OCI-LY7 (cell line): Measurements from ENCODE around the gene FAM171A2. TPM values are rescaled to one million over a fixed set of nuclear protein-coding genes. Genes with fewer than 3 reads are reported as not detected.

ENCODE experiments used
- BruUV-seq: library from RNA; stranded (reverse); fragments of 400-500 nt; replicated peaks from 2 replicates; lab custom pipeline; 2021; lab: Mats Ljungman, UMichigan
- CTCF ChIA-PET: fragments of 300-600 bp; sonication (Branson Sonifier 250); formaldehyde crosslinking; loops from one replicate; lab custom pipeline; 2022; ENCODE audit warnings: antibody characterized with exemption; ENCODE audit not compliant: unreplicated experiment; lab: Charles Lee
- POLR2A ChIA-PET: fragments of 300-600 bp; sonication (Branson Sonifier 250); formaldehyde crosslinking; loops from one replicate; lab custom pipeline; 2022; ENCODE audit warnings: antibody characterized with exemption; lab: Charles Lee
- DNase-seq: peaks from one replicate; pipeline ENCODE4 v3.0.0-alpha.2; 2015; ENCODE audit warnings: low spot score
- H2AFZ ChIP-seq: fragments of 200-600 bp; sonication (generic), shearing (Covaris generic); 2 replicates; pipeline ENCODE4 v1.6.1; 2014; ENCODE audit warnings: mild to moderate bottlenecking, antibody characterized with exemption, low read length, moderate library complexity
- H3K27ac ChIP-seq: fragments of 200-600 bp; sonication (generic); 2 replicates; pipeline ENCODE4 v1.5.1; 2014; ENCODE audit warnings: mixed run types, low read depth, mild to moderate bottlenecking, moderate library complexity, low read length, inconsistent platforms; ENCODE audit not compliant: poor library complexity, severe bottlenecking
- H3K36me3 ChIP-seq: fragments of 200-600 bp; sonication (generic); 2 replicates; pipeline ENCODE4 v1.6.1; 2014; ENCODE audit warnings: mild to moderate bottlenecking, antibody characterized with exemption, low read length, moderate library complexity, mixed read lengths; ENCODE audit not compliant: insufficient read depth
- H3K4me1 ChIP-seq: fragments of 200-600 bp; sonication (generic); 2 replicates; pipeline ENCODE4 v1.5.1; 2014; ENCODE audit warnings: mild to moderate bottlenecking, low read length; ENCODE audit not compliant: insufficient read depth, poor library complexity, severe bottlenecking
- H3K4me2 ChIP-seq: fragments of 200-600 bp; sonication (generic); 2 replicates; pipeline ENCODE4 v1.6.1; 2014; ENCODE audit warnings: mild to moderate bottlenecking, low read length
- H3K4me3 ChIP-seq: fragments of 200-600 bp; sonication (generic); 2 replicates; pipeline ENCODE4 v1.5.1; 2014; ENCODE audit warnings: mild to moderate bottlenecking, low read depth, low read length; ENCODE audit not compliant: poor library complexity, severe bottlenecking
- H3K79me2 ChIP-seq: fragments of 200-600 bp; sonication (generic); 2 replicates; pipeline ENCODE4 v1.6.1; 2016; ENCODE audit warnings: low read depth, mild to moderate bottlenecking, low read length, moderate library complexity, mixed read lengths; ENCODE audit not compliant: insufficient read depth
- H3K9me2 ChIP-seq: fragments of 200-600 bp; sonication (generic); 2 replicates; pipeline ENCODE4 v1.6.1; 2016; ENCODE audit warnings: mild to moderate bottlenecking, low read length, mixed read lengths; ENCODE audit not compliant: insufficient read depth
- H3K9me3 ChIP-seq: fragments of 200-600 bp; sonication (generic); 2 replicates; pipeline ENCODE4 v1.6.1; 2014; ENCODE audit warnings: mild to moderate bottlenecking, mixed run types, low read length, mixed read lengths
- H4K20me1 ChIP-seq: fragments of 200-600 bp; sonication (generic); 2 replicates; pipeline ENCODE4 v1.6.1; 2014; ENCODE audit warnings: mild to moderate bottlenecking, antibody characterized with exemption, low read length, moderate library complexity, mixed read lengths; ENCODE audit not compliant: insufficient read depth
- EZH2phosphoT487 ChIP-seq: fragments of 200-600 bp; sonication (generic); IDR thresholded peaks from 2 replicates; pipeline ENCODE4 v1.6.1; 2018; ENCODE audit warnings: low read depth, borderline replicate concordance, mild to moderate bottlenecking, mixed run types, antibody characterized with exemption, low read length, moderate library complexity, mixed read lengths
- intact Hi-C: fragments of 100-400 bp; cut with micrococcal nuclease; formaldehyde crosslinking; loops from one replicate; pipeline ENCODE4 v1.10.0; 2022; ENCODE audit not compliant: unreplicated experiment
- total RNA-seq, 2 experiments: library from RNA; depleted of rRNA in 1 of 2; stranded (reverse); fragments of >200 nt in 1 of 2; shearing (Covaris generic) in 1 of 2; gene quantifications; 2 replicates each; pipeline ENCODE4 v1.2.3, GENCODE V29; 2014 to 2022
- TF ChIP-seq, protein P1 (sequence below): fragments of 200-600 bp; sonication (generic); conservative IDR thresholded peaks from 2 replicates; pipeline ENCODE4 v1.5.1; 2014; ENCODE audit warnings: mild to moderate bottlenecking, antibody characterized with exemption, low read length, moderate library complexity, mixed read lengths

FAM171A2 gene
- total RNA-seq, 2 experiments from 2014 or later: 3.4 to 4.6 TPM

DNA sequence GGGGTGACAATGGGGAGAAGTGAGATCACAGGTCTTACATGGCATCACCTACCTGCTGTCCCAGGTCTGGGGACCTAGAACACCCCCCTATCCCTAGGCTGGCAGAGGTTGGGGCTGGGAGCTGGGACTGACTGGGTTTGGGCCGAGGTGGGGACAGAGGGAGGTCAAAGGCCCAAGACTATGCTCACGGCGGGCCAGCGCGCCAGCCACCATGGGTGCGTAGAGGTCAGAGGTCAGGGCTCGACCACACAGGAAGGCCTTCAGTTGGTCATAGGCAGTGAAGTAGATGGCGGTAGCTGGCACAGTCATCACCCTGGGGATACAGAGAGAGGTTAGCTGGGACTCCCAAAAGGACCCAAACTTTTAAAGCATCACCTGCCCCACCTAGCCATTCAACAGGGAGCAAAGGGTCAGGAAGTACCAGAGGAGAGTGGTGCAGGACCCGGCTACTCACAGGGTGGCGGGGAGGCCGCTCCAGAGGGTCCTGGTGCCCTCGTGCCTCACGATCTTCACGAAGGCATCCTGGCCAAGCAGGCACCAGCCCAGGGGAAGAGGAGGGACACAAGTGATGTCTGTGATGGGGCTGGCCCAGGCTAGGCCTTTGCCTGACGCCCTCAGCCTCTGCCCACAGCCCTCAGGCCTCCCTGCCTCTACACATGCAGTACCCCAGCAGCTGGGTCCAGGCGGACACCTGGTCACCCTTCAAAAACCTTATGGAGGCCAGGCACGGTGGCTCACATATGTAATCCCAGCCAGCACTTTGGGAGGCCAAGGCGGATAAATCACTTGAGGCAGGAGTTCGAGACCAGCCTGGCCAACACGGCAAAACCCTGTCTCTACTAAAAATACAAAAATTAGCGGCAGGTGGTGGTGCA, 42.2 kb downstream of the FAM171A2 start:
- Histone ChIP-seq H4K20me1 (no peaks in the 10 kb centered on the region), H3K4me2 (no peak overlapping the region), H3K9me2 (no peaks in the 10 kb centered on the region), H3K27ac (no peak overlapping the region), H3K79me2 (peaks cover 11% of the 10 kb centered on the region), H3K4me1 (peaks cover 7% of the 10 kb centered on the region), H3K9me3 (no peaks in the 10 kb centered on the region), H3K4me3 (no peak overlapping the region), H3K36me3 (peaks cover 41% of the 10 kb centered on the region), H2AFZ (no peak overlapping the region)
- BruUV-seq: no TSS peak
- TF ChIP-seq, protein P1, sequence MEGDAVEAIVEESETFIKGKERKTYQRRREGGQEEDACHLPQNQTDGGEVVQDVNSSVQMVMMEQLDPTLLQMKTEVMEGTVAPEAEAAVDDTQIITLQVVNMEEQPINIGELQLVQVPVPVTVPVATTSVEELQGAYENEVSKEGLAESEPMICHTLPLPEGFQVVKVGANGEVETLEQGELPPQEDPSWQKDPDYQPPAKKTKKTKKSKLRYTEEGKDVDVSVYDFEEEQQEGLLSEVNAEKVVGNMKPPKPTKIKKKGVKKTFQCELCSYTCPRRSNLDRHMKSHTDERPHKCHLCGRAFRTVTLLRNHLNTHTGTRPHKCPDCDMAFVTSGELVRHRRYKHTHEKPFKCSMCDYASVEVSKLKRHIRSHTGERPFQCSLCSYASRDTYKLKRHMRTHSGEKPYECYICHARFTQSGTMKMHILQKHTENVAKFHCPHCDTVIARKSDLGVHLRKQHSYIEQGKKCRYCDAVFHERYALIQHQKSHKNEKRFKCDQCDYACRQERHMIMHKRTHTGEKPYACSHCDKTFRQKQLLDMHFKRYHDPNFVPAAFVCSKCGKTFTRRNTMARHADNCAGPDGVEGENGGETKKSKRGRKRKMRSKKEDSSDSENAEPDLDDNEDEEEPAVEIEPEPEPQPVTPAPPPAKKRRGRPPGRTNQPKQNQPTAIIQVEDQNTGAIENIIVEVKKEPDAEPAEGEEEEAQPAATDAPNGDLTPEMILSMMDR: no peak
- no peak for TF ChIP-seq EZH2phosphoT487
- ChIA-PET CTCF (no interaction called here), POLR2A (no interaction called here)
- intact Hi-C loops: loop anchor here (10.0 kb wide), 1 partner anchor 247 kb away; the partner anchor contains the start of gene G6PC3
- DNase-seq: no peak

DNA sequence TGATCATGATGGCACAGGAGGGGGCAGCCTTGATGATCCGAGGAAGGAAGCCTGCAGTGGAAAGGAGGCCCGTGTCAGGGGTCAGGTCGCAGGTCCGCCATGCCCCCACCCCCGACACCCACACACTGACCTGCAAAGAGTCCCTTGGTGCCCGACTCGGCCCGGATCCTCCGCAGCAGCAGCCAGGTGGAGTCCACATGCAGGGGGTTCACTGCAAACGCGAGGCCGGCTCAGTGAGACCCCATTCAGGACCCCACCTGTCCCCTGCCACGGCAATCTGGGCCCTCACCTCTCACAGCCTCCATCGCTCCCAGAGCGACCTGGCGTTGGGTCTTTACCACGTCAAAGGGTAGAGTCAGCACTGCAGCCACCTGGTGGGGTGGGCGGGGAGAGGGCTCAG, 43.6 kb downstream of the FAM171A2 start:
- Histone ChIP-seq H3K36me3 (peaks cover 41% of the 10 kb centered on the region), H3K27ac (no peak overlapping the region), H3K4me3 (no peak overlapping the region), H2AFZ (no peak overlapping the region), H3K4me1 (peaks cover 7% of the 10 kb centered on the region), H3K4me2 (no peak overlapping the region), H3K9me2 (no peaks in the 10 kb centered on the region), H3K79me2 (peaks cover 11% of the 10 kb centered on the region), H4K20me1 (no peaks in the 10 kb centered on the region), H3K9me3 (no peaks in the 10 kb centered on the region)
- DNase-seq: no peak
- ChIA-PET POLR2A (no interaction called here), CTCF (no interaction called here)
- intact Hi-C loops: loop anchor here (10.0 kb wide), 1 partner anchor 245 kb away; the partner anchor contains the start of gene G6PC3
- no TSS peak for BruUV-seq
- TF ChIP-seq EZH2phosphoT487: no peak
- TF ChIP-seq, protein P1: no peak
